ENCODE measurements around the gene USP33. TPM values are rescaled to one million over a fixed set of nuclear protein-coding genes. Genes with fewer than 3 reads are reported as not detected.

USP33 gene
- total and polyA plus RNA-seq, 2 of the 13 experiments (the other 11 are each of a cell fraction or from before 2014, with no cell fraction given), result 32.0 to 49.1 TPM

DNA sequence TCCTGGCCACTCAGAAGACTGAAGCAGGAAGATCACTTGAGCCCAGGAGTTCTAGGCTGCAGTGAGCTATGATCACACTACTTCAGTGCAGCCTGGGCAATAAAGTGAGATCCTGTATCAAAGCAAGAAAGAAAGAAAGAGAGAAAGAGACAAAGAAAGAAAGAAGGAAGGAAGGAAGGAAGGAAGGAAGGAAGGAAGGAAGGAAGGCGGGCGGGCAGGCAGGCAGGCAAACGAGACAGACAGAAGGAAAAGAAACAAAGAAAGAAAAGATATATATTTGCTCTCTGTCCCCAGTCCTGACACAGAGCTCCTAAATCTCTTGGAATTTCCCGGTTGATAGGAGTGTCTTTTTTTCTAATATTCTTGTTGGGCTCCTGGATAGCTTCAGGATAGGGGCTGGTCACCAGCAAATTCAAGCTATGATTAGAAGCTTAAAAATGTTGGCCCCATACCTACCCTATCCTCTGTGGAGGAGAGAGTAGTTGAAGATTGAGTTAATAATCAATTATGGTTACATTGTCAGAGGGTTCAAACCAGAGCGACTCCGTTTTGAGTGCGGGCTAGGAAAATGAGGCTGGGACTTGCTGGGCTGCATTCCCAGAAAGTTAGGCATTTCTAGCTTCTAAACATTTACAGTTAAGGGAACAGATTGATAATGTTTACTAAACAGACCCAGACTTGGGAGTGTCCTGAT lies 16.5 kb upstream of the USP33 start:
- H3K27ac ChIP-seq (ENCODE audit: extremely low read length, insufficient read depth, low read length), result no peak overlapping the region
- no peak overlapping the region for H3K9ac ChIP-seq (ENCODE audit: insufficient read depth, low read depth, low read length)
- 27% methylated on average over 7 of the region's 7 CpGs for WGBS (ENCODE audit: low lambda C conversion rate)
- no peaks in the 10 kb centered on the region for H4K20me1 ChIP-seq (ENCODE audit: insufficient read depth, low read length)
- no TSS peak for BruUV-seq (replicated peaks)
- no peak overlapping the region for H2AFZ ChIP-seq (ENCODE audit: low read length)
- H3K27me3 ChIP-seq (ENCODE audit: control insufficient read depth in 1 of 2, insufficient read depth in 2 of 2, low read length in 2 of 2), result no peaks in the 10 kb centered on the region; a peak in 1 of 5 replicates
- intact Hi-C loops (cut with micrococcal nuclease; ENCODE audit: unreplicated experiment) (no loop called here), in situ Hi-C loops (cut with HindIII; ENCODE audit: extremely low pct_ligation_motif_present, low pct_unique_long_range_greater_than_20kb) (no loop called here)
- H3K4me1 ChIP-seq (ENCODE audit: insufficient read depth, low read length), result peaks cover 13% of the 10 kb centered on the region
- ChIA-PET CTCF (ENCODE audit: low intra/inter-chr PET ratio, low total read pairs) (no interaction called here), POLR2A (no interaction called here)
- H3K9me3 ChIP-seq (ENCODE audit: low read length), result no peaks in the 10 kb centered on the region
- no peak for DNase-seq (ENCODE audit: low spot score)
- peaks cover 12% of the 10 kb centered on the region for H3K79me2 ChIP-seq (ENCODE audit: insufficient read depth, low read length)
- TF ChIP-seq ZNF207 (IDR thresholded peaks at IDR 0.05; ENCODE audit: borderline replicate concordance), result no peak
- no peak for TF ChIP-seq POLR2AphosphoS5 (IDR thresholded peaks at IDR 0.05; ENCODE audit: low read depth, low read length)
- no peak for TF ChIP-seq FOXA1 (IDR thresholded peaks at IDR 0.05)
- no peak for TF ChIP-seq FOXA1 (CRISPR knock-in tag; IDR thresholded peaks at IDR 0.05)
- TF ChIP-seq AGO1 (IDR thresholded peaks at IDR 0.05; ENCODE audit: low read depth, low read length, poor library complexity, severe bottlenecking), result no peak
- no peak for TF ChIP-seq CBFB (CRISPR knock-in tag; IDR thresholded peaks at IDR 0.05)
- TF ChIP-seq ZNF709 (CRISPR knock-in tag; IDR thresholded peaks at IDR 0.05), result no peak
- no peak for TF ChIP-seq ZEB1 (IDR thresholded peaks at IDR 0.05; ENCODE audit: insufficient replicate concordance, low read depth)
- no peak for TF ChIP-seq MIXL1 (CRISPR knock-in tag; IDR thresholded peaks at IDR 0.05)
- TF ChIP-seq NR2F1 (CRISPR knock-in tag; IDR thresholded peaks at IDR 0.05), result no peak
- peak overlapping the region; percentile 36 for H3K4me2 ChIP-seq (ENCODE audit: low read depth, low read length)
- no peak overlapping the region for H3K4me3 ChIP-seq (replicated peaks in 1 of 3; ENCODE audit: insufficient read depth in 1 of 3, low read depth in 2 of 3, low read length in 3 of 3)
- ATAC-seq, result no peak
- no peak for FAIRE-seq
- no peaks in the 10 kb centered on the region for H3K36me3 ChIP-seq (replicated peaks in 1 of 2; ENCODE audit: control insufficient read depth in 1 of 2, insufficient read depth in 2 of 2, low read length in 2 of 2)

DNA sequence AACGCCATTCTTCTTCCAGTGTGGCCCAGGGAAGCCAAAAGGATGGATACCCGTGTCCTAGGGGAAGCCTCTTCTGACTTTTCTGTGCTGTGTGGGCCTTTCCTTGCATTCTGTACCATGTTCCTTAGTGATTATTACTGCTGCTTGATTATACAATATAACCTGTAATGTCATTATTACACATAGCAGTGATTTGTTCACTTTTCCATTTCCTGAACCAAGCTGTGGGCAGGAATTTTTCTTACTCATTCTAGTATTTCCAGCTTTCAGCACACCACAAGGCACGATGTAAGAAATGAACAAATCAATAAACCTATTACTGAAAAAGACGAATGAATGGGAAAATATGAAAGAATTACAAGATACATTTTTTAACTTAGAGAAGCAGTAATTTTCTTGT lies 8.4 kb upstream of the USP33 start:
- H3K79me2 ChIP-seq (ENCODE audit: insufficient read depth, low read length), result no peaks in the 10 kb centered on the region
- WGBS (ENCODE audit: low lambda C conversion rate), result 32% methylated on average over 4 of the region's 4 CpGs
- DNase-seq (ENCODE audit: low spot score), result no peak
- 0 out of 5 replicates have a peak, but pooled peaks cover 0 to 4% of the 10 kb centered on the region in 2 experiments for H3K27me3 ChIP-seq (ENCODE audit: control insufficient read depth in 1 of 2, insufficient read depth in 2 of 2, low read length in 2 of 2)
- no peak overlapping the region for H3K4me3 ChIP-seq (replicated peaks in 1 of 3; ENCODE audit: insufficient read depth in 1 of 3, low read depth in 2 of 3, low read length in 3 of 3)
- no peaks in the 10 kb centered on the region for H3K36me3 ChIP-seq (replicated peaks in 1 of 2; ENCODE audit: control insufficient read depth in 1 of 2, insufficient read depth in 2 of 2, low read length in 2 of 2)
- H3K9ac ChIP-seq (ENCODE audit: insufficient read depth, low read depth, low read length), result no peak overlapping the region
- in situ Hi-C loops (cut with HindIII; ENCODE audit: extremely low pct_ligation_motif_present, low pct_unique_long_range_greater_than_20kb), result no loop called here
- no peak overlapping the region for H3K27ac ChIP-seq (ENCODE audit: extremely low read length, insufficient read depth, low read length)
- H3K9me3 ChIP-seq (ENCODE audit: low read length), result no peaks in the 10 kb centered on the region
- BruUV-seq (replicated peaks), result no TSS peak
- ChIA-PET CTCF (ENCODE audit: low intra/inter-chr PET ratio, low total read pairs) (no interaction called here), POLR2A (no interaction called here)
- no peak for ATAC-seq
- no peak overlapping the region for H2AFZ ChIP-seq (ENCODE audit: low read length)
- intact Hi-C loops (cut with micrococcal nuclease; ENCODE audit: unreplicated experiment), result loop anchor here (5.0 kb wide), 1 partner anchor 519 kb away; no protein-coding TSS in a partner anchor
- no peaks in the 10 kb centered on the region for H4K20me1 ChIP-seq (ENCODE audit: insufficient read depth, low read length)
- H3K4me2 ChIP-seq (ENCODE audit: low read depth, low read length), result no peak overlapping the region
- H3K4me1 ChIP-seq (ENCODE audit: insufficient read depth, low read length), result no peaks in the 10 kb centered on the region
- TF ChIP-seq, protein P1, sequence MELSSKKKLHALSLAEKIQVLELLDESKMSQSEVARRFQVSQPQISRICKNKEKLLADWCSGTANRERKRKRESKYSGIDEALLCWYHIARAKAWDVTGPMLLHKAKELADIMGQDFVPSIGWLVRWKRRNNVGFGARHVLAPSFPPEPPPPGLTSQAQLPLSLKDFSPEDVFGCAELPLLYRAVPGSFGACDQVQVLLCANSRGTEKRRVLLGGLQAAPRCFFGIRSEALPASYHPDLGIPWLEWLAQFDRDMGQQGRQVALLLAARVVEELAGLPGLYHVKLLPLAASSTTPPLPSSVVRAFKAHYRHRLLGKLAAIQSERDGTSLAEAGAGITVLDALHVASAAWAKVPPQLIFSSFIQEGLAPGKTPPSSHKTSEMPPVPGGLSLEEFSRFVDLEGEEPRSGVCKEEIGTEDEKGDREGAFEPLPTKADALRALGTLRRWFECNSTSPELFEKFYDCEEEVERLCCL (CRISPR knock-in tag; IDR thresholded peaks at IDR 0.05; ENCODE audit: borderline replicate concordance), result no peak
- no peak for TF ChIP-seq KAT8 (CRISPR knock-in tag; IDR thresholded peaks at IDR 0.05)
- no peak for FAIRE-seq
